OCI-LY1 (cell line): Measurements from ENCODE around the gene GGPS1.

Experiments used
- H2AFZ ChIP-seq: fragments of 200-600 bp; sonication (generic), shearing (Covaris generic); 2 replicates; pipeline ENCODE4 v1.6.0; 2014; ENCODE audit warnings: antibody characterized with exemption, mild to moderate bottlenecking, low read length
- H3F3A ChIP-seq: fragments of 200-600 bp; sonication (generic), shearing (Covaris generic); 2 replicates; pipeline ENCODE4 v1.6.0; 2014; ENCODE audit warnings: mild to moderate bottlenecking, antibody characterized with exemption, low read length, moderate library complexity; ENCODE audit not compliant: insufficient read depth
- H3K27ac ChIP-seq: fragments of 200-600 bp; sonication (generic); 2 replicates; pipeline ENCODE4 v1.5.1; 2014; ENCODE audit warnings: low read length, mixed run types, mild to moderate bottlenecking, low read depth; ENCODE audit not compliant: poor library complexity, severe bottlenecking
- H3K27me3 ChIP-seq: fragments of 200-600 bp; sonication (generic); 2 replicates; pipeline ENCODE4 v1.6.0; 2014; ENCODE audit warnings: antibody characterized with exemption, mild to moderate bottlenecking, low read length, moderate library complexity; ENCODE audit not compliant: insufficient read depth
- H3K36me3 ChIP-seq: fragments of 200-600 bp; sonication (generic); 2 replicates; pipeline ENCODE4 v1.6.1; 2014; ENCODE audit warnings: mild to moderate bottlenecking, antibody characterized with exemption, low read length, moderate library complexity, mixed read lengths; ENCODE audit not compliant: insufficient read depth
- H3K4me1 ChIP-seq: fragments of 200-600 bp; sonication (generic); 2 replicates; pipeline ENCODE4 v1.5.1; 2014; ENCODE audit warnings: mild to moderate bottlenecking, low read length, moderate library complexity; ENCODE audit not compliant: insufficient read depth, severe bottlenecking
- H3K4me2 ChIP-seq: fragments of 200-600 bp; sonication (generic), shearing (Covaris generic); 2 replicates; pipeline ENCODE4 v1.6.1; 2014; ENCODE audit warnings: low read length
- H3K4me3 ChIP-seq: fragments of 200-600 bp; sonication (generic); 2 replicates; pipeline ENCODE4 v1.5.1; 2014; ENCODE audit warnings: low read length, low read depth, mild to moderate bottlenecking, mixed read lengths; ENCODE audit not compliant: poor library complexity, severe bottlenecking
- H3K79me2 ChIP-seq: fragments of 200-600 bp; shearing (Covaris generic); 2 replicates; pipeline ENCODE4 v1.6.1; 2016; ENCODE audit warnings: mixed run types, low read length, mixed read lengths; ENCODE audit not compliant: insufficient read depth
- H3K9ac ChIP-seq: fragments of 200-600 bp; sonication (generic), shearing (Covaris generic); 2 replicates; pipeline ENCODE4 v1.6.1; 2014; ENCODE audit warnings: mild to moderate bottlenecking, low read length, mixed read lengths
- H3K9me2 ChIP-seq: fragments of 200-600 bp; sonication (generic), shearing (Covaris generic); 2 replicates; pipeline ENCODE4 v1.6.1; 2014; ENCODE audit warnings: low read depth, mild to moderate bottlenecking, low read length, mixed read lengths
- H3K9me3 ChIP-seq: fragments of 200-600 bp; shearing (Covaris generic); 2 replicates; pipeline ENCODE4 v1.6.1; 2014; ENCODE audit warnings: low read length, mixed read lengths
- H4K20me1 ChIP-seq: fragments of 200-600 bp; sonication (generic), shearing (Covaris generic); 2 replicates; pipeline ENCODE4 v1.6.0; 2016; ENCODE audit warnings: mild to moderate bottlenecking, low read length; ENCODE audit not compliant: insufficient read depth
- EZH2 ChIP-seq: fragments of 200-600 bp; sonication (generic), shearing (Covaris generic); IDR thresholded peaks from 2 replicates; pipeline ENCODE4 v1.8.0; 2017; ENCODE audit warnings: borderline replicate concordance, mixed run types, mild to moderate bottlenecking, antibody characterized with exemption, low read length, moderate library complexity, mixed read lengths
- TF ChIP-seq, protein P1 (sequence below): fragments of 200-600 bp; sonication (generic), shearing (Covaris generic); IDR thresholded peaks from 2 replicates; pipeline ENCODE4 v1.5.1; 2017; ENCODE audit warnings: mild to moderate bottlenecking, antibody characterized with exemption, low read length, moderate library complexity, mixed read lengths

Gene GGPS1

GRCh38 chr1:235295902-235296350, 32.4 kb upstream of the GGPS1 start:
- H2AFZ ChIP-seq: no peak overlapping the region

GRCh38 chr1:235296729-235297128, 31.6 kb upstream of the GGPS1 start:
- H3K9ac ChIP-seq: no peak overlapping the region
- peaks cover 24% of the 10 kb centered on the region for H3K4me1 ChIP-seq
- H4K20me1 ChIP-seq: no peaks in the 10 kb centered on the region
- H3K9me3 ChIP-seq: peaks cover 8% of the 10 kb centered on the region
- no peaks in the 10 kb centered on the region for H3F3A ChIP-seq
- TF ChIP-seq, protein P1, sequence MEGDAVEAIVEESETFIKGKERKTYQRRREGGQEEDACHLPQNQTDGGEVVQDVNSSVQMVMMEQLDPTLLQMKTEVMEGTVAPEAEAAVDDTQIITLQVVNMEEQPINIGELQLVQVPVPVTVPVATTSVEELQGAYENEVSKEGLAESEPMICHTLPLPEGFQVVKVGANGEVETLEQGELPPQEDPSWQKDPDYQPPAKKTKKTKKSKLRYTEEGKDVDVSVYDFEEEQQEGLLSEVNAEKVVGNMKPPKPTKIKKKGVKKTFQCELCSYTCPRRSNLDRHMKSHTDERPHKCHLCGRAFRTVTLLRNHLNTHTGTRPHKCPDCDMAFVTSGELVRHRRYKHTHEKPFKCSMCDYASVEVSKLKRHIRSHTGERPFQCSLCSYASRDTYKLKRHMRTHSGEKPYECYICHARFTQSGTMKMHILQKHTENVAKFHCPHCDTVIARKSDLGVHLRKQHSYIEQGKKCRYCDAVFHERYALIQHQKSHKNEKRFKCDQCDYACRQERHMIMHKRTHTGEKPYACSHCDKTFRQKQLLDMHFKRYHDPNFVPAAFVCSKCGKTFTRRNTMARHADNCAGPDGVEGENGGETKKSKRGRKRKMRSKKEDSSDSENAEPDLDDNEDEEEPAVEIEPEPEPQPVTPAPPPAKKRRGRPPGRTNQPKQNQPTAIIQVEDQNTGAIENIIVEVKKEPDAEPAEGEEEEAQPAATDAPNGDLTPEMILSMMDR: no peak
- TF ChIP-seq EZH2: no peak
- no peak overlapping the region for H3K4me2 ChIP-seq
- no peaks in the 10 kb centered on the region for H3K27me3 ChIP-seq
- 0 out of 2 replicates have a peak, but pooled peaks cover 9% of the 10 kb centered on the region for H3K36me3 ChIP-seq
- no peaks in the 10 kb centered on the region for H3K9me2 ChIP-seq
- no peak overlapping the region for H3K4me3 ChIP-seq
- peaks cover 93% of the 10 kb centered on the region for H3K79me2 ChIP-seq
- H2AFZ ChIP-seq: no peak overlapping the region
- no peak overlapping the region for H3K27ac ChIP-seq

More at GRCh38 chr1:235295902-235296350, 32.4 kb upstream of the GGPS1 start:
- Histone ChIP-seq H3K27ac (no peak overlapping the region), H3K9ac (no peak overlapping the region), H3K36me3 (0 out of 2 replicates have a peak, but pooled peaks cover 9% of the 10 kb centered on the region), H3K4me3 (no peak overlapping the region), H3K4me2 (no peak overlapping the region), H3K4me1 (peaks cover 29% of the 10 kb centered on the region), H3F3A (no peaks in the 10 kb centered on the region), H3K27me3 (no peaks in the 10 kb centered on the region), H3K9me3 (peaks cover 8% of the 10 kb centered on the region), H3K79me2 (peaks cover 95% of the 10 kb centered on the region), H3K9me2 (no peaks in the 10 kb centered on the region), H4K20me1 (no peaks in the 10 kb centered on the region)
- TF ChIP-seq, protein P1: no peak
- TF ChIP-seq EZH2: no peak

DNA sequence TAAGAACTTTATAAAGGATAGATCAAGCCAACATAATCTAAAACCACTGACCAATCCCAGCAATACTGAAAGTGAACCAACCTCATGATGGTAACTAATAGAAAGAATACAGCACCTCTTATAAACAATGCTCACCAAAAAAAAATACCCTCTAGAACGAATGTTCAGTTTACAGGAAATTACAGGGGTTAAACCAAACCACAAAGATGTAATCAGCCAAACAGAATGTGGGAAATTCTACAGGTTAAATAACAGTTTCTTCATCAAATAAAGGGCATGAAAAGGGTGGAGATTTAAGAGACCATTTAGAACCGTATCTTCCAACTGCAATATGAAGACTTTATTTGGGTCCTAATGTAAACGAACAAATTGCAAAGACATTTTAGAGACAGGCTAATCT, 30.8 kb upstream of the GGPS1 start:
- TF ChIP-seq EZH2: no peak
- TF ChIP-seq, protein P1: no peak
- Histone ChIP-seq H3K9me2 (no peaks in the 10 kb centered on the region), H3K27me3 (no peaks in the 10 kb centered on the region), H3K4me1 (peaks cover 16% of the 10 kb centered on the region), H4K20me1 (no peaks in the 10 kb centered on the region), H3K27ac (no peak overlapping the region), H3F3A (no peaks in the 10 kb centered on the region), H3K36me3 (0 out of 2 replicates have a peak, but pooled peaks cover 9% of the 10 kb centered on the region), H3K9me3 (peaks cover 8% of the 10 kb centered on the region), H3K4me3 (no peak overlapping the region), H3K9ac (no peak overlapping the region), H3K79me2 (peaks cover 92% of the 10 kb centered on the region), H2AFZ (no peak overlapping the region), H3K4me2 (no peak overlapping the region)
